Stimulated activated CD4-positive, alpha-beta T cell treated with anti-CD3 and anti-CD28 coated beads, Interleukin-2, amount 100 ng/mL, for 24 hours (primary cell): Measurements from ENCODE around the gene PTEN.

Source experiments
- DNase-seq, 2 donors: peaks; one replicate each; pipeline ENCODE4 v3.0.0-alpha.2; 2020

PTEN gene

GRCh38 chr10:87923233-87923632 is 59.8 kb downstream of the PTEN start:
- no peak for DNase-seq

- DNase-seq: no peak
Measured at GRCh38 chr10:87925570-87925969, 62.1 kb downstream of the PTEN start.

GRCh38 chr10:87927091-87927490 is 63.7 kb downstream of the PTEN start:
- DNase-seq: no peak

- DNase-seq: no peak
Measured at GRCh38 chr10:87928996-87929395, 65.6 kb downstream of the PTEN start.

GRCh38 chr10:87930141-87930540 is 66.7 kb downstream of the PTEN start:
- DNase-seq: no peak

- no peak for DNase-seq
Measured at GRCh38 chr10:87930934-87931835, 67.8 kb downstream of the PTEN start.

- DNase-seq: no peak
Measured at GRCh38 chr10:87931836-87932230, 68.4 kb downstream of the PTEN start.

- DNase-seq: no peak
Measured at GRCh38 chr10:87935290-87936141, 72.1 kb downstream of the PTEN start.

GRCh38 chr10:87940210-87940609 is 76.8 kb downstream of the PTEN start:
- DNase-seq: no peak

GRCh38 chr10:87942884-87943527 is 79.6 kb downstream of the PTEN start:
- no peak for DNase-seq

- DNase-seq: no peak
Measured at GRCh38 chr10:87945984-87946383, 82.6 kb downstream of the PTEN start.

- no peak for DNase-seq
Measured at GRCh38 chr10:87952612-87953011, 89.2 kb downstream of the PTEN start.

- no peak for DNase-seq
Measured at GRCh38 chr10:87956055-87956454, 92.6 kb downstream of the PTEN start.

- no peak for DNase-seq
Measured at GRCh38 chr10:87957702-87958101, 94.3 kb downstream of the PTEN start.

- no peak for DNase-seq
Measured at GRCh38 chr10:87960230-87960629, 96.8 kb downstream of the PTEN start.

- no peak for DNase-seq
Measured at GRCh38 chr10:87961314-87961713, 97.9 kb downstream of the PTEN start.

- no peak for DNase-seq
Measured at GRCh38 chr10:87966459-87966858, 103.0 kb downstream of the PTEN start.

GRCh38 chr10:87973635-87974034 is 110.2 kb downstream of the PTEN start:
- no peak for DNase-seq

- no peak for DNase-seq
Measured at GRCh38 chr10:87974130-87974529, 110.7 kb downstream of the PTEN start.

- DNase-seq: no peak
Measured at GRCh38 chr10:87974769-87975168, 111.3 kb downstream of the PTEN start.

- DNase-seq: no peak
Measured at GRCh38 chr10:87976101-87976743, 112.8 kb downstream of the PTEN start.

- DNase-seq: no peak
Measured at GRCh38 chr10:87978166-87978565, 114.7 kb downstream of the PTEN start.

GRCh38 chr10:87979847-87980246 is 116.4 kb downstream of the PTEN start:
- DNase-seq: no peak
